Neutrophil (primary cell): ENCODE data around the gene PREX1.
"Not testable (repeated sequence)": the region's sequence is repeated elsewhere in the genome, so short reads cannot be mapped to it uniquely, and the experiment has no call there.

ENCODE experiments used
- H3K27ac ChIP-seq: fragments of 200-600 bp; sonication (generic); 2 replicates; pipeline ENCODE4 v1.5.1; 2016; ENCODE audit warnings: mild to moderate bottlenecking, moderate library complexity
- H3K27me3 ChIP-seq: fragments of 200-600 bp; sonication (generic); 2 replicates; pipeline ENCODE4 v1.6.0; 2016; ENCODE audit warnings: mild to moderate bottlenecking
- H3K36me3 ChIP-seq: fragments of 200-600 bp; sonication (generic); 2 replicates; pipeline ENCODE4 v1.5.1; 2017
- H3K4me1 ChIP-seq, 2 experiments: fragments of 200-600 bp in 1 of 2; sonication (generic) in 1 of 2; 1 replicate in 1 of 2; 2 replicates in 1 of 2; pipeline versions ENCODE4 v1.5.1 to v1.6.1; 2013 to 2016; ENCODE audit warnings: low read depth in 1 of 2, low read length in 1 of 2, mild to moderate bottlenecking in 1 of 2, moderate library complexity in 1 of 2; ENCODE audit not compliant: control insufficient read depth in 1 of 2, insufficient read depth in 1 of 2
- H3K4me3 ChIP-seq, 2 experiments: fragments of 200-600 bp in 1 of 2; sonication (generic) in 1 of 2; 1 replicate in 1 of 2; 2 replicates in 1 of 2; pipeline ENCODE4 v1.5.1; 2013 to 2016; ENCODE audit warnings: low read depth in 1 of 2, low read length in 1 of 2, mild to moderate bottlenecking in 1 of 2, moderate library complexity in 1 of 2
- H3K9me3 ChIP-seq: fragments of 200-600 bp; sonication (generic); 2 replicates; pipeline ENCODE4 v1.5.1; 2016
- CTCF ChIP-seq: fragments of 200-600 bp; sonication (generic); IDR thresholded peaks from 2 replicates; pipeline ENCODE4 v1.5.1; 2016; ENCODE audit warnings: antibody characterized with exemption

Gene PREX1

GRCh38 chr20:48782053-48782452, 45.7 kb downstream of the PREX1 start:
- Histone ChIP-seq H3K27ac (peak overlapping the region; percentile 99), H3K4me3 (peak overlapping the region; percentile 33 to 59), H3K27me3 (no peaks in the 10 kb centered on the region), H3K9me3 (no peaks in the 10 kb centered on the region), H3K36me3 (peaks cover 18% of the 10 kb centered on the region), H3K4me1 (peaks cover 98 to 100% of the 10 kb centered on the region in 2 experiments)
- TF ChIP-seq CTCF, result no peak

- H3K27me3 ChIP-seq, result no peaks in the 10 kb centered on the region
- peaks cover 98 to 100% of the 10 kb centered on the region in 2 experiments for H3K4me1 ChIP-seq
- H3K36me3 ChIP-seq, result peaks cover 18% of the 10 kb centered on the region
- H3K27ac ChIP-seq, result peak overlapping the region; percentile 99
- H3K9me3 ChIP-seq, result no peaks in the 10 kb centered on the region
- no peak for TF ChIP-seq CTCF
- H3K4me3 ChIP-seq, result peak overlapping the region; percentile 33 to 59
These were observed 46.2 kb downstream of the PREX1 start for GRCh38 chr20:48781634-48782033.

DNA sequence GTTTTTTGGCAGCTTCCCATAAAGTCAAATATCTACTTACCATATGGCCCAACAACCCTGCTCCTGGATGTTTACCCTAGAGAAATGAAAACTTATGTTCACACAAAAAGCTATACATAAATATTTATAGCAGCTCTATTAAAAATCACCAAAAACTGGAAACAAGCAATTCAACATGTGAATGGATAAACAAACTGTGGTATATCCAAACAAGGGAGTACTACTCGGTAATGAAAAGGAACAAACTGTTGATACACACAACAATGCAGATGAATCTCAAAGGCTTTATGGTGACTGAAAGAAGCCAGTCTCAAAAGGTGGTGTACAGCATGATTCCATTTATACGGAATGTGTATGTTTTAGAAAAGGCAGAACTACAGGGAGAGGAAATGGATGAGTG, 48.4 kb downstream of the PREX1 start:
- Histone ChIP-seq H3K27ac (peak overlapping the region; percentile 99), H3K36me3 (peaks cover 3% of the 10 kb centered on the region), H3K4me3 (peak overlapping the region in 1 of 2 experiments; percentile 34), H3K4me1 (peaks cover 100% of the 10 kb centered on the region in 2 experiments), H3K9me3 (no peaks in the 10 kb centered on the region), H3K27me3 (no peaks in the 10 kb centered on the region)
- no peak for TF ChIP-seq CTCF

GRCh38 chr20:48777821-48778220, 50.0 kb downstream of the PREX1 start:
- Histone ChIP-seq H3K9me3 (no peaks in the 10 kb centered on the region), H3K4me1 (peaks cover 100% of the 10 kb centered on the region in 2 experiments), H3K36me3 (peaks cover 3% of the 10 kb centered on the region), H3K4me3 (peak overlapping the region; percentile 60 to 65), H3K27ac (peak overlapping the region; percentile 99), H3K27me3 (no peaks in the 10 kb centered on the region)
- no peak for TF ChIP-seq CTCF

DNA sequence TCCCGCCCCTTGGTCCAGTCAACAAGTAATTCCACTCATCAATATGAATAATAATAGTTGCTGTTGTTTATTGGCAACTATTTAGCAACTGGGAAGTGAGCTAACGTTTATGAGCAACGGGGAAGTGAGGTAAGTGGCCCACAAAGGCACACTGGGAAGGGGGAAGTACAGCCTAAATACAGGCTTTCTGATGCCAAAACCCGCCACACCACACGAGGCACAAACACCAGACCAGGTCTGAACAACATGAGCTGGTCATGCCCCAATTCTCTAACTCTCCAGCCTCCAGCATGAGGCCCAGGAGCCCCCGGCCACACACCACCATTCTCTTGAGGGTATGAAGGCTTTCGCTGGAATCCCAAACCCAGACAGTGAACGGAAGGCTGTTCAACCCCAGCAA, 50.8 kb downstream of the PREX1 start:
- Histone ChIP-seq H3K9me3 (no peaks in the 10 kb centered on the region), H3K4me3 (peak overlapping the region; percentile 60 to 65), H3K36me3 (peaks cover 3% of the 10 kb centered on the region), H3K4me1 (peaks cover 99 to 100% of the 10 kb centered on the region in 2 experiments), H3K27ac (peak overlapping the region; percentile 99), H3K27me3 (no peaks in the 10 kb centered on the region)
- peak; percentile 59 for TF ChIP-seq CTCF

GRCh38 chr20:48776306-48776705, 51.5 kb downstream of the PREX1 start:
- H3K9me3 ChIP-seq, result no peaks in the 10 kb centered on the region
- peak overlapping the region; percentile 60 to 65 for H3K4me3 ChIP-seq
- peaks cover 99 to 100% of the 10 kb centered on the region in 2 experiments for H3K4me1 ChIP-seq
- peak overlapping the region; percentile 99 for H3K27ac ChIP-seq
- no peaks in the 10 kb centered on the region for H3K27me3 ChIP-seq
- H3K36me3 ChIP-seq, result peaks cover 3% of the 10 kb centered on the region
- no peak for TF ChIP-seq CTCF

DNA sequence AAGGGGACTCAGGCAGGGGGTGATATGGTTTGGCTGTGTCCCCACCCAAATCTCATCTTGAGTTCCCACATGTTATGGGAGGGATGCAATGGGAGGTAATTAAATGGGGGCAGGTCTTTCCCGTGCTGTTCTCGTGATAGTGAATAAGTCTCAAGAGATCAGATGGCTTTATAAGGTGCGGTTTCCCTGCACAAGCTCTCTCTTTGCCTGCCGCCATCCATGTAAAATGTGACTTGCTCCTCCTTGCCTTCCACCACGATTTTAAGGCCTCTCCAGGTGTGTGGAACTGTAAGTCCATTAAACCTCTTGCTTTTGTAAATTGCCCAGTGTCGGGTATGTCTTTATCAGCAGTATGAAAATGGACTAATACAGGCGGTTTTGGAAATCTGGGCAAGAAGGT, 52.3 kb downstream of the PREX1 start:
- Histone ChIP-seq H3K4me3 (peak overlapping the region; percentile 60 to 65), H3K4me1 (peaks cover 99 to 100% of the 10 kb centered on the region in 2 experiments), H3K27ac (peak overlapping the region; percentile 99)
- not testable (repeated sequence) for H3K9me3 ChIP-seq, H3K36me3 ChIP-seq, H3K27me3 ChIP-seq
